ENCODE data around the gene IREB2.

IREB2 gene

GRCh38 chr15:78550194-78550593 is 112.2 kb downstream of the IREB2 start:
- Mint-ChIP-seq H3K4me1 (no peaks in the 10 kb centered on the region), H3K36me3 (ENCODE audit: low read depth) (peaks cover 38% of the 10 kb centered on the region), H3K27me3 (no peaks in the 10 kb centered on the region), H3K27ac (no peak overlapping the region), H3K4me3 (no peak overlapping the region), H3K9me3 (no peaks in the 10 kb centered on the region)
- no peak for DNase-seq
- no peak for ATAC-seq

GRCh38 chr15:78550815-78551214 is 112.8 kb downstream of the IREB2 start:
- Mint-ChIP-seq H3K36me3 (ENCODE audit: low read depth) (peaks cover 32% of the 10 kb centered on the region), H3K27ac (no peak overlapping the region), H3K27me3 (no peaks in the 10 kb centered on the region), H3K4me3 (no peak overlapping the region), H3K4me1 (no peaks in the 10 kb centered on the region), H3K9me3 (no peaks in the 10 kb centered on the region)
- DNase-seq (no peak), ATAC-seq (no peak)
